Measurements from ENCODE around the gene PRSS35.
A peak's percentile ranks its signal among the peaks of the same experiment; 100 is the strongest.

PRSS35 gene

DNA sequence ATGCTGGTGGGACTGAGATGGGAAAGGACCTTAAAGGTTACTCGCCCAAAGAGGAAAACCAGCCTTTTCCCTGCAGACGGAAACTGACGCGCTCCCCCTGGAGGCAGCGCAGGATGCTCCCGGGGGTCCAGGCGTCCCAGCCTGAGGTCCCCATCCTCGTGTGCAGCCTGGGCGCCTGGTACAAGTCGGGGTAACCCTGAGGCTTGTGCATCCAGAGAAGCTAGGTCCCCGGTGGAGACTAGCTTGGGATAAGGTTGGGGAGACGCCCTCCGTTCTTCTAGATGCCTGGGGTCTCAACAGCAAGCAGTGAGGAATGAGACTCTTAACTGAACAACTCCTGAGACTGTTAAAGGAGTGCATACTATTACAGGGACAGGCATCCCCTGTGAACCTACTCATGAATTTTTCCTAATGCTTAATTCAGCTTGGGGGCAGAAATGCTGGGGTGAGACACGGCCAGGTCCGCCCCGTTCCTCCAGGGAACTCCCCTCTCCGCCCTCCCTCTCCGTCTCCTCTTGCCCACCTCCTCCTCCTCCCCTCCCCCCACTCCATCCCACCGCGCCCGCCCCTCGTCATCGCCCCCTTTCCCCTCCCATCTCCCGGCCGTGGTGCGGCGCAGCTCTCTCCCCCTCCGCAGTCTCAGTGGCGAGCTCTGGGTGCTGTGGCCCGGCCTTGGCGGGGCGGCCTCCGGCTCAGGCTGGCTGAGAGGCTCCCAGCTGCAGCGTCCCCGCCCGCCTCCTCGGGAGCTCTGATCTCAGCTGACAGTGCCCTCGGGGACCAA is at the start of gene PRSS35:
Gene PRSS35, plus strand, starts transcription at position 634 of the 781 bp plus-strand sequence. CDS start 10,908 bp downstream, outside the sequence.
- CTCF ChIA-PET: interaction anchor here (0.5 to 6.5 kb wide), 12 partner anchors 9 to 761 kb away, joined by 3 to 51 read pairs (median 6); partner anchors contain the start of genes DOP1A and UBE3D
- POLR2A ChIA-PET: interaction anchor here (0.6 to 1.2 kb wide), 2 partner anchors 445 to 447 kb away, joined by 3 read pairs; partner anchors contain the start of genes DOP1A and UBE3D
- TF ChIP-seq SP1 (IDR thresholded peaks at IDR 0.05): no peak
- no peak for TF ChIP-seq TARDBP (IDR thresholded peaks at IDR 0.05)
- TF ChIP-seq NFRKB (IDR thresholded peaks at IDR 0.05): no peak
- peak; percentile 76 for DNase-seq (ENCODE audit: extremely low spot score)

GRCh38 chr6:83463886-83464285 is 48.4 kb upstream of the PRSS35 start:
- POLR2A ChIA-PET: no interaction called here
- CTCF ChIA-PET: no interaction called here
- DNase-seq (ENCODE audit: extremely low spot score): no peak

GRCh38 chr6:83464381-83465140 is 47.8 kb upstream of the PRSS35 start:
- CTCF ChIA-PET: no interaction called here
- POLR2A ChIA-PET: no interaction called here
- TF ChIP-seq, protein P1, sequence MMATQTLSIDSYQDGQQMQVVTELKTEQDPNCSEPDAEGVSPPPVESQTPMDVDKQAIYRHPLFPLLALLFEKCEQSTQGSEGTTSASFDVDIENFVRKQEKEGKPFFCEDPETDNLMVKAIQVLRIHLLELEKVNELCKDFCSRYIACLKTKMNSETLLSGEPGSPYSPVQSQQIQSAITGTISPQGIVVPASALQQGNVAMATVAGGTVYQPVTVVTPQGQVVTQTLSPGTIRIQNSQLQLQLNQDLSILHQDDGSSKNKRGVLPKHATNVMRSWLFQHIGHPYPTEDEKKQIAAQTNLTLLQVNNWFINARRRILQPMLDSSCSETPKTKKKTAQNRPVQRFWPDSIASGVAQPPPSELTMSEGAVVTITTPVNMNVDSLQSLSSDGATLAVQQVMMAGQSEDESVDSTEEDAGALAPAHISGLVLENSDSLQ (IDR thresholded peaks at IDR 0.05): peak; percentile 84
- no peak for TF ChIP-seq HDGF (IDR thresholded peaks at IDR 0.05; ENCODE audit: borderline replicate concordance)
- DNase-seq (ENCODE audit: extremely low spot score): no peak

More at GRCh38 chr6:83463886-83464285, 48.4 kb upstream of the PRSS35 start:
- no peak for TF ChIP-seq SP1 (IDR thresholded peaks at IDR 0.05)
- no peak for TF ChIP-seq BHLHE40 (IDR thresholded peaks at IDR 0.05; ENCODE audit: borderline replicate concordance)
- no peak for TF ChIP-seq LEF1 (IDR thresholded peaks at IDR 0.05; ENCODE audit: borderline replicate concordance)
- TF ChIP-seq NFRKB (IDR thresholded peaks at IDR 0.05): no peak
- no peak for TF ChIP-seq CTBP1 (IDR thresholded peaks at IDR 0.05; ENCODE audit: borderline replicate concordance)
- no peak for TF ChIP-seq ZNF384 (IDR thresholded peaks at IDR 0.05)
- TF ChIP-seq HDGF (IDR thresholded peaks at IDR 0.05; ENCODE audit: borderline replicate concordance): no peak
- no peak for TF ChIP-seq L3MBTL2 (conservative IDR thresholded peaks at IDR 0.05)
- TF ChIP-seq FOXA1 (IDR thresholded peaks at IDR 0.05): no peak

GRCh38 chr6:83466328-83466727 is 46.0 kb upstream of the PRSS35 start:
- ChIA-PET POLR2A (no interaction called here), CTCF (no interaction called here)
- no peak for DNase-seq (ENCODE audit: extremely low spot score)
- TF ChIP-seq FOXA1 (IDR thresholded peaks at IDR 0.05): no peak
- TF ChIP-seq HDGF (IDR thresholded peaks at IDR 0.05; ENCODE audit: borderline replicate concordance): no peak
- TF ChIP-seq, protein P1 (IDR thresholded peaks at IDR 0.05): no peak
- no peak for TF ChIP-seq NFRKB (IDR thresholded peaks at IDR 0.05)
- TF ChIP-seq FOXM1 (IDR thresholded peaks at IDR 0.05; ENCODE audit: borderline replicate concordance): no peak
- no peak for TF ChIP-seq FOXK2 (IDR thresholded peaks at IDR 0.05)
- TF ChIP-seq CTBP1 (IDR thresholded peaks at IDR 0.05; ENCODE audit: borderline replicate concordance): no peak
- no peak for TF ChIP-seq L3MBTL2 (conservative IDR thresholded peaks at IDR 0.05)
- no peak for TF ChIP-seq BHLHE40 (IDR thresholded peaks at IDR 0.05; ENCODE audit: borderline replicate concordance)
- TF ChIP-seq ZNF384 (IDR thresholded peaks at IDR 0.05): no peak
- no peak for TF ChIP-seq ARNT (IDR thresholded peaks at IDR 0.05)
- no peak for TF ChIP-seq LEF1 (IDR thresholded peaks at IDR 0.05; ENCODE audit: borderline replicate concordance)

DNA sequence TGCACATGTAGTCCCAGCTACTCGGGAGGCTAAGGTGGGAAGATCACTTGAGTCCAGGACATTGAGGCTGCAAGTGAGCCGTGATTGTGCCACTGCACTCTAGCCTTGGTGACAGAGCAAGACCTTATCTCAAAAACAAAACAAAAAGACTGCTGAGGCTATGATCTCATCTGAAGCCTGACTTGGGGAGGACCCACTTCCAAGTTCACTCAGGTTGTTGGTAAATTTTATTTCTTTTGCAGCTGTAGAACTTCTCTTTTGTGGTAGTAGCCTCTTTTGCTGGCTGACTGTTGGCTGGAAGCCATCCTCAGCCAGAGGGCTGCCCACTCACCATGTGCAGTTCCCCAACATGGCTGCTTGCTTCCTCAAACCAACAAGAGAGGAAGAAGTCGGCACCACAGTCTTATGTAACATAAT is 44.7 kb upstream of the PRSS35 start:
- CTCF ChIA-PET: no interaction called here

DNA sequence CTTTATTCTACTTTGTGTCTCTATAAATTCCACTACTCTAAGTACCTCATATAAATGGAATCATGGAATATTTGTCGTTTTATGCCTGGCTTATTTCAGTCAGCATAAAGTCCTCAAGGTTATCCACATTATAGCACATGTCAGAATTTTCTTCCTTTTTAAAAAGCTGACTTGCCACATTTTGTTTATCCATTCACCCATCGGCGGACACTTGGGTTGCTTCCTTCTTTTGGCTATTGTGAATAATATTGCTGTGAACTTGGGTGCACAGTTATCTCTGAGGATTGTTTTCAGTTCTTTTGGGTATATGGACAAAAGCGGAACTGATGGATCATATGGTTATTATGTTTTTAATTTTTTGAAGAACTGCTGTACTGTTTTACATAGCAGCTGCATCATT is 42.3 kb upstream of the PRSS35 start:
- POLR2A ChIA-PET: no interaction called here
- TF ChIP-seq ARNT (IDR thresholded peaks at IDR 0.05) (no peak), LEF1 (IDR thresholded peaks at IDR 0.05; ENCODE audit: borderline replicate concordance) (no peak), TARDBP (IDR thresholded peaks at IDR 0.05) (no peak), ZNF384 (IDR thresholded peaks at IDR 0.05) (no peak)
- TF ChIP-seq, protein P1 (IDR thresholded peaks at IDR 0.05): no peak
- CTCF ChIA-PET: no interaction called here
- DNase-seq (ENCODE audit: extremely low spot score): no peak

More for the DNA sequence above, 44.7 kb upstream of the PRSS35 start:
- TF ChIP-seq SUZ12 (IDR thresholded peaks at IDR 0.05): no peak
- TF ChIP-seq ARNT (IDR thresholded peaks at IDR 0.05): no peak
- TF ChIP-seq FOXA1 (IDR thresholded peaks at IDR 0.05): no peak
- TF ChIP-seq BHLHE40 (IDR thresholded peaks at IDR 0.05; ENCODE audit: borderline replicate concordance): no peak
- TF ChIP-seq NFRKB (IDR thresholded peaks at IDR 0.05): no peak
- TF ChIP-seq LEF1 (IDR thresholded peaks at IDR 0.05; ENCODE audit: borderline replicate concordance): no peak
- no peak for TF ChIP-seq ZNF384 (IDR thresholded peaks at IDR 0.05)
- no peak for DNase-seq (ENCODE audit: extremely low spot score)
- POLR2A ChIA-PET: no interaction called here

DNA sequence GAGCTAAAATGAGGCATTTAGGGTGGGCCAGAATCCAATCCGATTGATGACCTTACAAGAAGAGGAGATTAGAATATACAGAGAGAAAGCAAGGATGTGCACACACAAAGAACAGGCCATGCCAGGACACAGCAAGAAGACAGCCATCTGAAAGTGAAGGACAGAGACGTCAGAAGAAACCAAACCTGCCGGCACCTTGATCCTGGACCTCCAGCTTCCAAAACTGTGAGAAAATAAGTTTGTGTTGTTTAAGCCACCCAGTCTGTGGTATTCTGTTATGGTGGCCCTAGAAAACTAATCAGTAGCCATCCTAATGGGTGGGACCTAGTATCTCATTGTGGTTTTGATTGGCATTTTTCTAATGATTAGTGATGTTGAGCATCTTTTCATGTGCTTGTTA is 41.7 kb upstream of the PRSS35 start:
- CTCF ChIA-PET: no interaction called here
- POLR2A ChIA-PET: no interaction called here
- no peak for TF ChIP-seq FOXA1 (IDR thresholded peaks at IDR 0.05)
- no peak for TF ChIP-seq FOXK2 (IDR thresholded peaks at IDR 0.05)
- TF ChIP-seq CTBP1 (IDR thresholded peaks at IDR 0.05; ENCODE audit: borderline replicate concordance): no peak
- TF ChIP-seq LEF1 (IDR thresholded peaks at IDR 0.05; ENCODE audit: borderline replicate concordance): no peak
- TF ChIP-seq BHLHE40 (IDR thresholded peaks at IDR 0.05; ENCODE audit: borderline replicate concordance): no peak
- no peak for TF ChIP-seq FOXM1 (IDR thresholded peaks at IDR 0.05; ENCODE audit: borderline replicate concordance)
- TF ChIP-seq, protein P1 (IDR thresholded peaks at IDR 0.05): no peak
- TF ChIP-seq HDGF (IDR thresholded peaks at IDR 0.05; ENCODE audit: borderline replicate concordance): no peak
- no peak for TF ChIP-seq SUZ12 (IDR thresholded peaks at IDR 0.05)
- TF ChIP-seq ARNT (IDR thresholded peaks at IDR 0.05): no peak
- no peak for TF ChIP-seq ZNF384 (IDR thresholded peaks at IDR 0.05)
- TF ChIP-seq L3MBTL2 (conservative IDR thresholded peaks at IDR 0.05): no peak
- no peak for TF ChIP-seq NFRKB (IDR thresholded peaks at IDR 0.05)
- no peak for TF ChIP-seq SP1 (IDR thresholded peaks at IDR 0.05)
- no peak for TF ChIP-seq ELF4 (IDR thresholded peaks at IDR 0.05)
- TF ChIP-seq TARDBP (IDR thresholded peaks at IDR 0.05): no peak
- no peak for DNase-seq (ENCODE audit: extremely low spot score)
